GM12891 (cell line): ENCODE measurements around the gene HMGN3.

Experiments
- POLR2A ChIP-seq: IDR thresholded peaks from 2 replicates; pipeline ENCODE4 v1.6.1; 2011; ENCODE audit warnings: low read depth, low read length, control low read depth
- POLR2AphosphoS5 ChIP-seq: IDR thresholded peaks from 2 replicates; pipeline ENCODE4 v1.6.1; 2011; ENCODE audit warnings: low read depth, low read length, control low read depth
- TAF1 ChIP-seq: IDR thresholded peaks from 2 replicates; pipeline ENCODE4 v1.6.1; 2011; ENCODE audit warnings: low read depth, low read length, control low read depth

DNA sequence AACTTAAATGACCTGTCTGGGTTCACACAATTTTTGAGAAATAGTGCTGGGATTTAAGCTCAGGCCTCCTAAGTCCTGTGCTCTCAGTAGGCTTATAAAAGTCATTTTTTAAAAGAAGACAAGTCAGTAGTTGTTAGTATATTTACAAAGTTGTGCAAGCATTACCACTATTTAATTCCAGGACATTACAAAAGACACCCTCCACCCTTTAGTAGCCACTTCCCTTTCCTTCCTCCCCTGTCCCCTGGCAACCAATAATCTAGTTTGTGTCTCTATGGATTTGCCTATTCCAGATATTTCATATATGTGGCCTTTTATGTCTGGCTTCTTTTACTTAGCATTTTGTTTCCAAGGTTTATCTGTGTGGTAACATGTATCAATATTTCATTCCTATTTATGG, 37.6 kb downstream of the HMGN3 start:
- TF ChIP-seq TAF1 (no peak), POLR2AphosphoS5 (no peak), POLR2A (no peak)
